ENCODE data around the gene NISCH. TPM values are rescaled to one million over a fixed set of nuclear protein-coding genes. Genes with fewer than 3 reads are reported as not detected.

NISCH gene
- polyA plus RNA-seq, 2 of the 4 experiments (the other 2 are of a cell fraction): 17.3 to 18.2 TPM

- Histone ChIP-seq H3K4me2 (no peak overlapping the region), H3K27ac (no peak overlapping the region), H3K4me3 (no peak overlapping the region), H3K9me3 (no peaks in the 10 kb centered on the region), H3K4me1 (no peaks in the 10 kb centered on the region)
- 81% methylated on average over 16 of the region's 22 CpGs for WGBS (ENCODE audit: missing lambda C conversion rate)
- ChIA-PET CTCF (interaction anchor here (0.7 to 1.0 kb wide), 2 partner anchors 10 to 48 kb away, joined by 3 read pairs; no protein-coding TSS in a partner anchor), POLR2A (no interaction called here)
- no peak for TF ChIP-seq EHF (CRISPR knock-in tag; IDR thresholded peaks at IDR 0.05)
- TF ChIP-seq, protein P1, sequence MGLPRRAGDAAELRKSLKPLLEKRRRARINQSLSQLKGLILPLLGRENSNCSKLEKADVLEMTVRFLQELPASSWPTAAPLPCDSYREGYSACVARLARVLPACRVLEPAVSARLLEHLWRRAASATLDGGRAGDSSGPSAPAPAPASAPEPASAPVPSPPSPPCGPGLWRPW (IDR thresholded peaks at IDR 0.05): no peak
- no peak for TF ChIP-seq SMC3 (IDR thresholded peaks at IDR 0.05)
- TF ChIP-seq, protein P2, sequence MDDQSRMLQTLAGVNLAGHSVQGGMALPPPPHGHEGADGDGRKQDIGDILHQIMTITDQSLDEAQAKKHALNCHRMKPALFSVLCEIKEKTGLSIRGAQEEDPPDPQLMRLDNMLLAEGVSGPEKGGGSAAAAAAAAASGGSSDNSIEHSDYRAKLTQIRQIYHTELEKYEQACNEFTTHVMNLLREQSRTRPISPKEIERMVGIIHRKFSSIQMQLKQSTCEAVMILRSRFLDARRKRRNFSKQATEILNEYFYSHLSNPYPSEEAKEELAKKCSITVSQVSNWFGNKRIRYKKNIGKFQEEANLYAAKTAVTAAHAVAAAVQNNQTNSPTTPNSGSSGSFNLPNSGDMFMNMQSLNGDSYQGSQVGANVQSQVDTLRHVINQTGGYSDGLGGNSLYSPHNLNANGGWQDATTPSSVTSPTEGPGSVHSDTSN (IDR thresholded peaks at IDR 0.05): no peak
- no peak for TF ChIP-seq NPAS2 (CRISPR knock-in tag; IDR thresholded peaks at IDR 0.05; ENCODE audit: borderline replicate concordance)
- no peak for TF ChIP-seq EP300 (IDR thresholded peaks at IDR 0.05)
- no peak for TF ChIP-seq POLR2A (IDR thresholded peaks at IDR 0.05; ENCODE audit: low read length)
- no peak for TF ChIP-seq POLR2AphosphoS2 (conservative IDR thresholded peaks at IDR 0.05; ENCODE audit: low read length)
- TF ChIP-seq REST (IDR thresholded peaks at IDR 0.05): no peak
- no peak for TF ChIP-seq CBX8 (IDR thresholded peaks at IDR 0.05)
- TF ChIP-seq MYC (IDR thresholded peaks at IDR 0.05; ENCODE audit: borderline replicate concordance, low read length): no peak
- no peak for TF ChIP-seq JUN (IDR thresholded peaks at IDR 0.05)
- no peak for TF ChIP-seq MAX (IDR thresholded peaks at IDR 0.05)
- TF ChIP-seq RCOR1 (IDR thresholded peaks at IDR 0.05; ENCODE audit: low read depth, low read length): no peak
- no peak for TF ChIP-seq CHD4 (IDR thresholded peaks at IDR 0.05; ENCODE audit: borderline replicate concordance)
- ATAC-seq (no peak), DNase-seq (ENCODE audit: low read depth in 1 of 2, low spot score in 1 of 2) (no peak), FAIRE-seq (no peak)
Observed at GRCh38 chr3:52519445-52520140, 64.2 kb downstream of the NISCH start.

GRCh38 chr3:52520141-52520667 lies 64.8 kb downstream of the NISCH start:
- CTCF ChIA-PET: interaction anchor here (0.7 to 1.0 kb wide), 2 partner anchors 9 to 48 kb away, joined by 3 read pairs; no protein-coding TSS in a partner anchor
- DNase-seq (ENCODE audit: low read depth in 1 of 2, low spot score in 1 of 2) (no peak), FAIRE-seq (no peak), ATAC-seq (no peak)
- Histone ChIP-seq H3K9me3 (no peaks in the 10 kb centered on the region), H3K27ac (no peak overlapping the region), H3K4me2 (no peak overlapping the region), H3K4me1 (no peaks in the 10 kb centered on the region), H3K4me3 (no peak overlapping the region)
- WGBS (ENCODE audit: missing lambda C conversion rate): 86% methylated on average over 8 of the region's 14 CpGs
- POLR2A ChIA-PET: no interaction called here
- no peak for TF ChIP-seq HEYL (CRISPR knock-in tag; IDR thresholded peaks at IDR 0.05)
- TF ChIP-seq KDM5A (IDR thresholded peaks at IDR 0.05): no peak
- TF ChIP-seq NFE2L2 (conservative IDR thresholded peaks at IDR 0.05; ENCODE audit: low read length): no peak
- TF ChIP-seq ZNF302 (CRISPR knock-in tag; IDR thresholded peaks at IDR 0.05): no peak
- no peak for TF ChIP-seq RFX5 (IDR thresholded peaks at IDR 0.05)
- TF ChIP-seq CHD4 (IDR thresholded peaks at IDR 0.05; ENCODE audit: borderline replicate concordance): no peak
- no peak for TF ChIP-seq CEBPB (IDR thresholded peaks at IDR 0.05)
